Thyroid gland (tissue), 4 donors: Measurements from ENCODE around the gene S1PR1.

ENCODE experiments used
- POLR2A ChIP-seq, 2 donors: fragments of 450-650 bp; IDR thresholded peaks; one replicate each; pipeline ENCODE4 v1.6.1; 2017; ENCODE audit warnings: antibody characterized with exemption in 2 of 2, mild to moderate bottlenecking in 2 of 2, moderate library complexity in 1 of 2
- TF ChIP-seq, protein P1 (sequence below), 6 experiments: fragments of 200-600 bp in 3 of 6; fragments of 450-650 bp in 3 of 6; sonication (generic) in 3 of 6; IDR thresholded peaks; one replicate each; pipeline ENCODE4 v1.5.1; 2016 to 2019; ENCODE audit warnings: antibody characterized with exemption in 6 of 6, mild to moderate bottlenecking in 2 of 6, inconsistent platforms in 1 of 6, moderate library complexity in 1 of 6

DNA sequence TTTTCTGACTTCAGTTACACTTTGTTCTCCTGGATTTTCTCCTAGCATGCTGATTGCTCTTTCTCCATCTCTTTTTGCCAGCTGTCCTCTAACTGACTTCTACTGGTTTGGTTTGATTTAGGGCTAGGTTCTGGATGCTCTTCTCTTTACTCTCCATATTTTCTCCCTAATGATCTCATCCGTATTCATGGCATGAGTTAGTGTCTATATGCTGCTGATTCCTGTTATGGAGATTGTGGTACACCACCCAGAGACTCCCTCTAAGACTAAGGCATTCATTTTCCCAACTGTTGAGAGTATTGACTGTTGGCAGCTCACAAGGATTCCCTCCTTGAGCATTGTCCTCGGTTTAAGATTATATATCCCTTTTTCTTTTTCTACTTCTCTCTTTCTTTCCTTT, 28.9 kb downstream of the S1PR1 start:
- TF ChIP-seq, protein P1, sequence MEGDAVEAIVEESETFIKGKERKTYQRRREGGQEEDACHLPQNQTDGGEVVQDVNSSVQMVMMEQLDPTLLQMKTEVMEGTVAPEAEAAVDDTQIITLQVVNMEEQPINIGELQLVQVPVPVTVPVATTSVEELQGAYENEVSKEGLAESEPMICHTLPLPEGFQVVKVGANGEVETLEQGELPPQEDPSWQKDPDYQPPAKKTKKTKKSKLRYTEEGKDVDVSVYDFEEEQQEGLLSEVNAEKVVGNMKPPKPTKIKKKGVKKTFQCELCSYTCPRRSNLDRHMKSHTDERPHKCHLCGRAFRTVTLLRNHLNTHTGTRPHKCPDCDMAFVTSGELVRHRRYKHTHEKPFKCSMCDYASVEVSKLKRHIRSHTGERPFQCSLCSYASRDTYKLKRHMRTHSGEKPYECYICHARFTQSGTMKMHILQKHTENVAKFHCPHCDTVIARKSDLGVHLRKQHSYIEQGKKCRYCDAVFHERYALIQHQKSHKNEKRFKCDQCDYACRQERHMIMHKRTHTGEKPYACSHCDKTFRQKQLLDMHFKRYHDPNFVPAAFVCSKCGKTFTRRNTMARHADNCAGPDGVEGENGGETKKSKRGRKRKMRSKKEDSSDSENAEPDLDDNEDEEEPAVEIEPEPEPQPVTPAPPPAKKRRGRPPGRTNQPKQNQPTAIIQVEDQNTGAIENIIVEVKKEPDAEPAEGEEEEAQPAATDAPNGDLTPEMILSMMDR (IDR thresholded peaks at IDR 0.05) = no peak
- TF ChIP-seq POLR2A (IDR thresholded peaks at IDR 0.05) = no peak
